Endothelial cell of umbilical vein (primary cell): Measurements from ENCODE around the gene CAMTA1. TPM values are rescaled to one million over a fixed set of nuclear protein-coding genes. Genes with fewer than 3 reads are reported as not detected.

ENCODE experiments used
- BruUV-seq: library from RNA; stranded (reverse); fragments of 400-500 nt; replicated peaks from 2 replicates; lab custom pipeline; 2021; lab: Mats Ljungman, UMichigan
- CTCF ChIA-PET: fragments of 300-600, 350-600 bp; sonication (Branson Sonifier 250); formaldehyde crosslinking; loops from one replicate; lab custom pipeline; 2021; ENCODE audit warnings: antibody characterized with exemption, inconsistent platforms; lab: Charles Lee
- POLR2A ChIA-PET: fragments of 300-600, 350-600 bp; sonication (Branson Sonifier 250); formaldehyde crosslinking; loops from one replicate; lab custom pipeline; 2021; ENCODE audit warnings: antibody characterized with exemption, inconsistent platforms; lab: Charles Lee
- DNase-seq: peaks from one replicate; pipeline ENCODE4 v3.0.0-alpha.2; 2011; ENCODE audit warnings: low read depth, low spot score
- FAIRE-seq: peaks from 2 replicates; lab custom pipeline; 2011; peaks lifted over from hg19 to GRCh38; lab: Jason Lieb, UNC
- H2AFZ ChIP-seq: 2 replicates; pipeline ENCODE4 v1.6.0; 2012; ENCODE audit warnings: low read depth, low read length, control low read depth, inconsistent platforms
- H3K27ac ChIP-seq: 2 replicates; pipeline ENCODE4 v1.5.1; 2011; ENCODE audit warnings: low read depth, mild to moderate bottlenecking, control low read depth, low read length, moderate library complexity; ENCODE audit not compliant: insufficient read depth
- H3K27me3 ChIP-seq, 2 experiments: 2 replicates each; pipeline versions ENCODE4 v1.6.0 to v1.6.1; 2011; ENCODE audit warnings: low read length in 2 of 2, mixed read lengths in 1 of 2; ENCODE audit not compliant: control insufficient read depth in 2 of 2, insufficient read depth in 2 of 2
- H3K36me3 ChIP-seq, 2 experiments: 2 replicates in 1 of 2; 3 replicates in 1 of 2; pipeline ENCODE4 v1.5.1; 2011; ENCODE audit warnings: low read length in 2 of 2, mild to moderate bottlenecking in 1 of 2, moderate library complexity in 1 of 2; ENCODE audit not compliant: control insufficient read depth in 2 of 2, insufficient read depth in 2 of 2; ENCODE audit errors: extremely low read depth in 1 of 2
- H3K4me1 ChIP-seq: 3 replicates; pipeline ENCODE4 v1.5.1; 2011; ENCODE audit warnings: mild to moderate bottlenecking, low read length; ENCODE audit not compliant: control insufficient read depth, insufficient read depth; ENCODE audit errors: extremely low read depth
- H3K4me2 ChIP-seq: 2 replicates; pipeline ENCODE4 v1.6.1; 2011; ENCODE audit warnings: low read length, control low read depth, mixed read lengths; ENCODE audit not compliant: insufficient read depth
- H3K4me3 ChIP-seq, 3 experiments: fragments of 200-600 bp in 1 of 3; sonication (generic), shearing (Covaris generic) in 1 of 3; replicated peaks in 1 of 3; 2 replicates each; pipeline ENCODE4 v1.5.1; 2011 to 2016; ENCODE audit warnings: control low read depth in 3 of 3, low read length in 3 of 3, mild to moderate bottlenecking in 2 of 3, inconsistent platforms in 1 of 3, low read depth in 1 of 3, moderate library complexity in 1 of 3; ENCODE audit not compliant: insufficient read depth in 1 of 3
- H3K79me2 ChIP-seq: 2 replicates; pipeline ENCODE4 v1.6.0; 2012; ENCODE audit warnings: low read length, inconsistent platforms; ENCODE audit not compliant: control insufficient read depth, insufficient read depth
- H3K9ac ChIP-seq: replicated peaks from 2 replicates; pipeline ENCODE3; 2011; ENCODE audit warnings: low read length, control low read depth; ENCODE audit not compliant: insufficient read depth; ENCODE audit errors: extremely low read depth
- H3K9me1 ChIP-seq: replicated peaks from 3 replicates; pipeline ENCODE4 v1.6.0; 2011; ENCODE audit warnings: mild to moderate bottlenecking, low read length; ENCODE audit not compliant: control insufficient read depth, insufficient read depth; ENCODE audit errors: extremely low read depth
- H3K9me3 ChIP-seq: replicated peaks from 2 replicates; pipeline ENCODE4 v1.5.1; 2012; ENCODE audit warnings: low read length, inconsistent platforms; ENCODE audit not compliant: control insufficient read depth, insufficient read depth
- H4K20me1 ChIP-seq: replicated peaks from 2 replicates; pipeline ENCODE3; 2011; ENCODE audit warnings: mild to moderate bottlenecking, low read length; ENCODE audit not compliant: control insufficient read depth, insufficient read depth; ENCODE audit errors: extremely low read depth
- EZH2 ChIP-seq: IDR thresholded peaks from 2 replicates; pipeline ENCODE4 v1.6.1; 2012; ENCODE audit warnings: borderline replicate concordance, low read depth, mild to moderate bottlenecking, moderate library complexity, low read length, inconsistent platforms; ENCODE audit not compliant: severe bottlenecking
- FOS ChIP-seq: IDR thresholded peaks from 2 replicates; pipeline ENCODE4 v1.6.1; 2011; ENCODE audit warnings: mild to moderate bottlenecking, low read length, moderate library complexity, borderline replicate concordance; ENCODE audit not compliant: insufficient read depth
- GATA2 ChIP-seq: IDR thresholded peaks from 2 replicates; pipeline ENCODE4 v1.7.0; 2011; ENCODE audit warnings: low read depth, mild to moderate bottlenecking, moderate library complexity, mixed read lengths, low read length; ENCODE audit not compliant: insufficient read length, insufficient read depth
- JUN ChIP-seq: IDR thresholded peaks from 2 replicates; pipeline ENCODE4 v1.6.1; 2011; ENCODE audit warnings: borderline replicate concordance, low read depth; ENCODE audit not compliant: insufficient read length, insufficient read depth
- MYC ChIP-seq: IDR thresholded peaks from one replicate; pipeline ENCODE4 v1.6.1; 2011; ENCODE audit warnings: mild to moderate bottlenecking, low read depth, low read length
- POLR2A ChIP-seq: IDR thresholded peaks from 2 replicates; pipeline ENCODE4 v1.6.1; 2012; ENCODE audit warnings: low read depth, mild to moderate bottlenecking, control low read depth, low read length
- POLR2AphosphoS5 ChIP-seq: IDR thresholded peaks from 2 replicates; pipeline ENCODE4 v1.6.1; 2012; ENCODE audit warnings: low read depth, mild to moderate bottlenecking, control low read depth, low read length, moderate library complexity; ENCODE audit not compliant: insufficient read depth
- dilution Hi-C: fragments of 300-500 bp; cut with MboI; formaldehyde crosslinking; loops from one replicate; pipeline ENCODE4 v1.15.0; 2019; ENCODE audit warnings: low sequenced_read_pairs; ENCODE audit not compliant: extremely low pct_ligation_motif_present
- intact Hi-C: fragments of 100-400 bp; cut with micrococcal nuclease; formaldehyde crosslinking; loops from one replicate; pipeline ENCODE4 v1.10.0; 2022
- polyA plus RNA-seq, 4 experiments: library from polyadenylated mRNA; depleted of rRNA in 3 of 4; stranded (reverse) in 3 of 4; unstranded in 1 of 4; fragments of >200 nt; gene quantifications; 2 replicates each; pipeline versions ENCODE4 v1.2.1 to v1.2.3, GENCODE V29; 2011 to 2012; ENCODE audit warnings: missing spikeins in 1 of 4
- total RNA-seq: library from RNA; stranded (reverse); gene quantifications from 2 replicates; pipeline ENCODE4 v1.2.3, GENCODE V29; 2021
- TF ChIP-seq, protein P1 (sequence below), 2 donors: IDR thresholded peaks; 1 replicate in 1 of 2; 2 replicates in 1 of 2; pipeline ENCODE4 v1.5.1; 2011; ENCODE audit warnings: low read length in 2 of 2, mild to moderate bottlenecking in 2 of 2, moderate library complexity in 2 of 2, control low read depth in 1 of 2, inconsistent platforms in 1 of 2, low read depth in 1 of 2; ENCODE audit not compliant: insufficient read depth in 1 of 2; ENCODE audit errors: extremely low read depth in 1 of 2
- TF ChIP-seq, protein P2 (sequence below): IDR thresholded peaks from 2 replicates; pipeline ENCODE4 v1.6.1; 2011; ENCODE audit not compliant: insufficient read depth, insufficient read length

CAMTA1 gene
- total and polyA plus RNA-seq, 2 donors (not counting 3 experiments of a cell fraction or from before 2014, with no cell fraction given): 50.8 to 92.7 TPM

DNA sequence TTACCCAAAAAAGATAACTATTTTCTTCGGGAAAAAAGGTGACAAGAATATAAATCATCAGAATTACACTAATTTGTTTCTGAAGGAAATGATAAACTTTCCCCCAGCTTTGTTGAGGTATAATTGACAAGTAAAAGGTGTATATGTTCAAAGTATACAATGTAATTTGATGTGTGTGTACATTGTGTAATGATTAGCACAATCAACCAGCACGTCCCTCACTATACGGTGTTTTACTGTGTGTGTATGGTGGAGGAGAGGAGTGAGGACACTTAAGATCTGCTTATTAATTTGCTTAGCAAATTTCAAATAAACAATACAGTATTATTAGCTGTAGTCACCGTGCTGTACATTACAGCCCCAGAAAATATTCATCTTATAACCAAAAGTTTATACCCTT, 77.7 kb downstream of the CAMTA1 start:
- no peak for FAIRE-seq
- dilution Hi-C loops (no loop called here), intact Hi-C loops (no loop called here)
- DNase-seq: no peak
- Histone ChIP-seq H4K20me1 (no peaks in the 10 kb centered on the region), H3K9me1 (no peaks in the 10 kb centered on the region), H3K9ac (no peak overlapping the region), H3K4me1 (peaks cover 20% of the 10 kb centered on the region), H3K4me2 (no peak overlapping the region), H2AFZ (no peak overlapping the region), H3K27ac (no peak overlapping the region), H3K36me3 (peaks cover 0 to 3% of the 10 kb centered on the region in 2 experiments), H3K4me3 (no peak overlapping the region), H3K9me3 (no peaks in the 10 kb centered on the region), H3K27me3 (no peaks in the 10 kb centered on the region), H3K79me2 (peaks cover 5% of the 10 kb centered on the region)
- ChIA-PET POLR2A (no interaction called here), CTCF (no interaction called here)
- no peak for TF ChIP-seq JUN
- BruUV-seq: no TSS peak

DNA sequence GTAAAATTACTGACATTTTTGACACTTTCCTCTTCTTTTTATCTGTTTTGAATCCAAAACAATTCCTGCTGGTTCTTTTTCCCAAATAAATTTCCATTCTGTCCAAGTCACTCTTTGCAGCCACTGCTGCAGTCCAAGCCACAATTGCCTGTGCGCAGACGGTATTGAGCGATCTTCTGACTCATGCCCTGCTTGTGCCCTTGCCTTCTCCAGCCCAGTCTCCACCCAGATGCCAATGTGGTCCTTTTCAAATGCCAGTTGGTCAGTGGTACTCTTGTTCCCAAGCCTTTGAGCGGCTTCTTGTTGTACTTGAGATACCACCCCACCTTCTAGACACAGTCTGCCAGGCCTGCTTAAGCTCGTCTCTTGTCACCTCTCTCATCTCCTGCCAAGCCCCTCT, 78.9 kb downstream of the CAMTA1 start:
- TF ChIP-seq FOS (no peak), MYC (no peak), POLR2A (no peak), JUN (no peak), EZH2 (no peak), POLR2AphosphoS5 (no peak), GATA2 (no peak)
- TF ChIP-seq, protein P1, sequence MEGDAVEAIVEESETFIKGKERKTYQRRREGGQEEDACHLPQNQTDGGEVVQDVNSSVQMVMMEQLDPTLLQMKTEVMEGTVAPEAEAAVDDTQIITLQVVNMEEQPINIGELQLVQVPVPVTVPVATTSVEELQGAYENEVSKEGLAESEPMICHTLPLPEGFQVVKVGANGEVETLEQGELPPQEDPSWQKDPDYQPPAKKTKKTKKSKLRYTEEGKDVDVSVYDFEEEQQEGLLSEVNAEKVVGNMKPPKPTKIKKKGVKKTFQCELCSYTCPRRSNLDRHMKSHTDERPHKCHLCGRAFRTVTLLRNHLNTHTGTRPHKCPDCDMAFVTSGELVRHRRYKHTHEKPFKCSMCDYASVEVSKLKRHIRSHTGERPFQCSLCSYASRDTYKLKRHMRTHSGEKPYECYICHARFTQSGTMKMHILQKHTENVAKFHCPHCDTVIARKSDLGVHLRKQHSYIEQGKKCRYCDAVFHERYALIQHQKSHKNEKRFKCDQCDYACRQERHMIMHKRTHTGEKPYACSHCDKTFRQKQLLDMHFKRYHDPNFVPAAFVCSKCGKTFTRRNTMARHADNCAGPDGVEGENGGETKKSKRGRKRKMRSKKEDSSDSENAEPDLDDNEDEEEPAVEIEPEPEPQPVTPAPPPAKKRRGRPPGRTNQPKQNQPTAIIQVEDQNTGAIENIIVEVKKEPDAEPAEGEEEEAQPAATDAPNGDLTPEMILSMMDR (IDR thresholded peaks at IDR 0.05; ENCODE audit: extremely low read depth in 1 of 2, insufficient read depth in 1 of 2, low read depth in 1 of 2, low read length in 2 of 2): no peak
- TF ChIP-seq, protein P2, sequence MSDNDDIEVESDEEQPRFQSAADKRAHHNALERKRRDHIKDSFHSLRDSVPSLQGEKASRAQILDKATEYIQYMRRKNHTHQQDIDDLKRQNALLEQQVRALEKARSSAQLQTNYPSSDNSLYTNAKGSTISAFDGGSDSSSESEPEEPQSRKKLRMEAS: no peak
- CTCF ChIA-PET: no interaction called here
- no peaks in the 10 kb centered on the region for H3K9me1 ChIP-seq
- no peak overlapping the region for H3K9ac ChIP-seq
- H2AFZ ChIP-seq: no peak overlapping the region
- no peak overlapping the region for H3K4me2 ChIP-seq
- peaks cover 17% of the 10 kb centered on the region for H3K4me1 ChIP-seq
- no peak overlapping the region for H3K27ac ChIP-seq
- dilution Hi-C loops: no loop called here
- H3K79me2 ChIP-seq: peaks cover 6% of the 10 kb centered on the region
- H3K9me3 ChIP-seq: no peaks in the 10 kb centered on the region
- intact Hi-C loops: no loop called here
- DNase-seq (no peak), FAIRE-seq (no peak)
- BruUV-seq: no TSS peak
- no peaks in the 10 kb centered on the region for H3K27me3 ChIP-seq
- H3K36me3 ChIP-seq: peaks cover 0 to 3% of the 10 kb centered on the region in 2 experiments
- H4K20me1 ChIP-seq: no peaks in the 10 kb centered on the region
- POLR2A ChIA-PET: no interaction called here
- no peak overlapping the region for H3K4me3 ChIP-seq
